ENCODE measurements around the gene TIGD1.
A peak's percentile ranks its signal among the peaks of the same experiment; 100 is the strongest.
"Not testable (repeated sequence)": the region's sequence is repeated elsewhere in the genome, so short reads cannot be mapped to it uniquely, and the experiment has no call there.

The TIGD1 gene

GRCh38 chr2:232538671-232539070 lies 11.7 kb downstream of the TIGD1 start:
- peak; percentile 63 to 87 (median 84) for DNase-seq

DNA sequence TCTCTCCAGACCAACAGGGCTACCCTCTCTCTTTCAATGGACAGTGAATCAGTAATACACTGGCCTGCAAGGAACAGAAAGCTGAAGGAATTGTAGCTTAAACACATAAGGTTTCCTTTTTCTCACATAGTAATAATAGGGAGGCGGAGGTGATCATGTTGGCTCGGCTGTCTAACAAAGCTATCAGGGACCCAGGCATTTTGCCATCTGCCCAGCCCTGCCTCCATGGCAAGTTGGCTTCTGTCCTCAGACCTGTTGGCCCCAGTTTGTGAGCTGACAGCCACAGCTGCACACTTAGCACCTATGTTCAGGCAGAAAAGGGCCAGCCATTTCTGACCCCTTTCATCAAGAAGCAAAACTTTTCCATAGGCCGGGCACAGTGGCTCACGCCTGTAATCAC lies 12.9 kb downstream of the TIGD1 start:
- no peak for DNase-seq

DNA sequence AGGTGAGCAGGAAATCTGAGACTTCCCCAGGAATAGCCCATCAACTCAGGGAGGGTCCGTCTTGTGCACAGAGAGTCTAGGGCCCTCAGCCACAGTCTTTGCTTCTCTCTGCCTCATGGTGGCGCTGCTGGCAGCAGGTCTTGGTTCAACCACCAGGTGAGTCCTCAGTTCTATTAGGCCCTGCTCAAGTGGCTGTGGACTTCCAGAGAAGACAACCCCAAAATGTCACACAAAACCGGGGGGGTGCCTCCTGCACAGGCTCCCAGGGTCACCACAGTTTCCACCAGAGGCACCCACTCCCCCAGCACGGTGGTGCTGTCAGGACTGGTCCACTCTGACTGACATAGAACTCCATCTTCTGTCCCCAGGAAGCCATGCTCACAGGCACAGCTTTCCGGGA lies 13.3 kb downstream of the TIGD1 start:
- DNase-seq, result no peak

DNA sequence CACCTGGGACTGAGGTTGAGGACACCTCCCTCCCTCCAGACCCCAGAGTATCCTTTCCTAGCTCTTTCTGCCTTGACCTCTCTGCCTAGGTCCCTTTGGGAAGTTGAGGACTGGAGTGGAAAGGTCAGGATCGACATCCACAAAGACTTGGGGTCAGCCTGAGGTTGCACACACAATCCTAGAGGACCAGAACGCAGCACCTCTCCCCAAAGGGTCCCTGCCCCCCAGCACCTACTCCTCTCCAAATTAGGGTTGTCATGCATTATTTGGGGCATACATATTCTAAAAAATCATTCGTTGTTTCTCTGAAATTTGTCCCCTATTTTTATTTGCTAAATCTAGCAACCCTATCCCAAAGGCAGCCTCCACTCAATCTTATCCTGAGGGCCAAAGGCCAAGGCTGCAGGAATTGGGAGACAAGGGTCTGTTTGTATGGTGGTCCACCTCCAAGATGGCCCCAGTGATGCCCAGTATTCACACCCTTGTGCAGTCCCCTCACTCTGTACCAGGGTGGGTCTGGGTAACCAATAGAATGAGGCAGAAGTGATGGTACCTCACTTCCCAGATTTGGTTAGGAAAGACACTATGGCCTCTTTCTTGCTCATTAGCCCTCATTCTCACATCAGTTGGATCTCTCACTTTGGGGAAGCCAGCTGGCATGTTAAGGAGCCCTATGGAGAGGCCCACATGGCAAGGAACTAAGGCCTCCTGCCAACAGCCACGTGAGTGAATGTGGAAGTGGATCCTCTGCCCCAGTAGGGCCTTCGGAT lies 14.4 kb downstream of the TIGD1 start:
- peak in 2 of 4 experiments; percentile 12 to 17 for DNase-seq

- DNase-seq, result no peak
Measured at GRCh38 chr2:232534940-232535651, 15.3 kb downstream of the TIGD1 start.

DNA sequence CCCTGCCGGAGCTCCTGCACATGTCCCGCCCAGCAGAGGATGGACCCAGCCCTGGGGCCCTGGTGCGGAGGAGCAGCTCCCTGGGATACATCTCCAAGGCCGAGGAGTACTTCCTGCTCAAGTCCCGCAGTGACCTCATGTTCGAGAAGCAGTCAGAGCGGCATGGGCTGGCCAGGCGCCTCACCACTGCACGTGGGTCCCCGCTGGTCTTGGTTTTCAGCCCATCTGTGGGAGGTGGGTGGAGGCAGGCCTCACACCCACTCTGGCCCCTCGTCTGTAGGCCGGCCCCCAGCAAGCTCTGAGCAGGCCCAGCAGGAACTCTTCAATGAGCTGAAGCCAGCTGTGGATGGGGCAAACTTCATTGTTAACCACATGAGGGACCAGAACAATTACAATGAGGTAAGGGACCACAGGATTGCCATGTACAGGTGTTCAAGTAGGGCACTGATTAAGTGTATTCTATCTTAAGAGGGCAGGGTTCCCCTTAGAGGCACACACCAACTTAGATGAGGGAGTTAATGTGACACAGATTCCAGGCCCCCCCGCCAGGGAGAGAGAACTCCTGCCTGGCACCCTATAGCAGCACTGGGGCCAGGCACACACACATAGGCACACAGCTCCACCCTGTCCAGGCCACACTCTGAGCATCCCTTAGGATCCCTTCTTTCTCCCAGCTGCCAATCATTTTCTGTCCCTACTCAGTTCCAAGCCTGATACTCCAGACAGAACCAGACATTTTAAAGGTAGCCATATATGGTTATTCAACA lies 16.2 kb downstream of the TIGD1 start:
- no peak for DNase-seq

DNA sequence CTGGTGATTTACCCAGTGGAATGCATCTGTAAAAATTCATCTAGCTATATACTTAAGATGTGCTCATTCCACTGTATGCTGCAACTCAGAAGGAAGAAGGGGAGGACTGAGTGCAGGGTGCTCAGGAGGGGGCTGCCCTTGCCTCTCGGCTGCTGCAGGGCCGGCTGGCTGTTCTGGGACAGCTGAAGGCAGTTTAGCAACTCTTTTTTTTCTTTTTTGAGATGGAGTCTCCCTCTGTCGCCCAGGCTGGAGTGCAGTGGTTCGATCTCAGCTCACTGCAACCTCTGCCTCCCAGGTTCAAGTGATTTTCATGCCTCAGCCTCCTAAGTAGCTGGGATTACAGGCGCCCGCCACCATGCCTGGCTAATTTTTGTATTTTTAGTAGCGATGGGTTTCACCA lies 17.5 kb downstream of the TIGD1 start:
- DNase-seq, result not testable (repeated sequence)

DNA sequence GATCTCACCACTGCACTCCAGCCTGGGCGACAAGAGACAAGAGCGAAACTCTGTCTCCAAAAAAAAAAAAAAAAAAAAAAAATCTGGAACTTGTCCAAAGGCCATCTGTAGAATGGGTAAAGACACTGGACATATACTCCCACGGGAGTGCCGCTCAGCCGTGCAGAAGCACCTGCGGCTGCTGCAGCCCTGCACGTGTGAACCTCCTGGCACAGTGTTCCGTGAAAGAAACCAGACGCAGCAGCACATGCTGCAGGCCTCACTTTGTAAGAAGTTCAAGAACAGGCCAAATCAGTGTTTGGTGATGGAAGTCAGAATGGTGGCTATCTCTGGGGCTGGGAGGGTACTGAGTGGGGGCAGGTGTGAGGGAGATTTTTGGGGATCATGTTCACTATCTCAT lies 17.9 kb downstream of the TIGD1 start:
- no peak for DNase-seq

DNA sequence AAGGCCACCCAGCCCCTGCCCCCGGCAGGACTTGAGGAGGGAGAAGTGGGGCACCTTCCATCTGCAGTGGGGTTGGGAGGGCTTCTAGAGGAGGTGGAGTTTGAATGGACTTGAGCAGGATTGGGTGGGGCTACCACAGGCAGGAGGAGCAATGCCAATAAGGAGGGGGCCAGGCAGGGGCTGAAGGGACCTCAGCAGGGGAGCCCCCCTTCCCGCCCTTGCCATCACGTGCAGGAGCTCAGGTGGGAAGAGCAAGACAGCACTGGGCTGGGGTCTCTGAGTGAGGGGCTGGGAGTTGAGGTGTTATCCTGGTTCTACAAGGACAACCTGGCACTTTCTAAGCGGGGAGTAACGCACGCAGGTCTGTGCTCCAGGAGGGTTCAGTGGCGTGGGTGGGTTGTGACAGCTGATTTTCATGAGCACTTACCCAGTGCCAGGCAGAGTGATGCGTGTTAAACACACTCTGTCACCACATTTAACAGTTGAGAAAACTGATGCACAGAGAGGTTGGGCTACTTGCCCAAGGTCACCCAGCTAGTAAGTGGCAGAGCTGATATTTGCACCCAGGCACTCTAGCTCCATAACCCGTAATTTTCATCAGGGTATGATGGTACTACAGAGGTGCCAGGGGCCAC lies 19.6 kb downstream of the TIGD1 start:
- no peak for DNase-seq

GRCh38 chr2:232529806-232530547 lies 20.4 kb downstream of the TIGD1 start:
- no peak for DNase-seq

DNA sequence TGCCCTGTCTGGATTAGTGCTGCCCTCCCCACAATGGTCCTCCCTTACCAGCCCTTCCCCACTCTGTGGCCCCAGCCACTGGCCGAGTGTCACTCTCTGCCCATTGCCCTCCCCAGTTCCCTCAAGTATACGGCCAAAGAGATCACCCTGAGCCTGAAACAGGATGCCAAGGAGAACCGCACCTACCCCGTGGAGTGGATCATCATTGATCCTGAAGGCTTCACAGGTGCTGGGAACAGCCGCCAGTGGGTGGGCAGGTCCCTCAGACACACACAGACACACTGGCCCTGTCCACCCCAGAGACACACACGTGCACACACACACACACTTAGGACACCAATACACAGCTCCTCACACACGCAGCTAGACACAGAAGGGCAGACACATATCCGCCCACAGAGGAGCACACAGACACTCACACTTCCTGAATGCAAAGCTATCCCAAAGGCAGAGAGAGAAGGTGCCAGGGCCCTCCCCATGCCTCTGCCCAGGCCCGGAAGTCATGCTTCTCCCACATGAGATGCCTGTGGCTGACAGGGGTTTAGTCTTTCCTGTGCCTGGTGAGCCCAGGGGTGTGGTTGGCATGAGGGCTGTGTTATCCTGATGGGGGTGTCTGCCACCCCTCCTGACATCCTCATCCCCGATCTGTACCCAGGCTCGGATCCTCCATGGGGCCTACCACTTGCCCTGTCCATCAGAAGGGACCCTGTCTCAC lies 21.5 kb downstream of the TIGD1 start:
- DNase-seq, result peak; percentile 31 to 68 (median 64)

DNA sequence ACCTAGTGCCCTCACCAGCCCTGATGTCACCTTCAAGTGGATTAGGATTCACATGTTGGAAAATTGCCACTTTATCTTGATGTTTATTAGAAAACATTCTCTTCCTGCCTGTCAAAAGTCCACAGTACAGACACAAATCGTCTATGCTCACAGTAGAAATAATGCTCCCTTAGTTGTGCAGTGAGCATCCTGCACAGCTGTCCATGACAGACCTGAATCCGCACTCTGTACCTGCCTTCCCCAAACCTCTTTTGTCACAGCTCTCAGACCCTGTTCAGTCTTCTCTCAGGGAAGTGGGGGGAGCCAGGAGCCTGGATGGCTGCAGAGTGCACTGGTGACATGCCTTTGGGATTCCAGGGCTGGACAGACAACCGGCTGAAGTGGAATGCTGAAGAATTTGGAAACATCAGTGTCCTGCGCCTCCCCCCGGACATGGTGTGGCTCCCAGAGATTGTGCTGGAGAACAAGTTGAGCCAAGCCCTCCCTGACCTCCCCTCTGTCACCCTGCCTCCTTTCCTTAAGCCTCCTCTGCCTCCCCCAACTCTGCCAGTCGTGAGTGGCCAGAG lies 22.4 kb downstream of the TIGD1 start:
- no peak for DNase-seq

DNA sequence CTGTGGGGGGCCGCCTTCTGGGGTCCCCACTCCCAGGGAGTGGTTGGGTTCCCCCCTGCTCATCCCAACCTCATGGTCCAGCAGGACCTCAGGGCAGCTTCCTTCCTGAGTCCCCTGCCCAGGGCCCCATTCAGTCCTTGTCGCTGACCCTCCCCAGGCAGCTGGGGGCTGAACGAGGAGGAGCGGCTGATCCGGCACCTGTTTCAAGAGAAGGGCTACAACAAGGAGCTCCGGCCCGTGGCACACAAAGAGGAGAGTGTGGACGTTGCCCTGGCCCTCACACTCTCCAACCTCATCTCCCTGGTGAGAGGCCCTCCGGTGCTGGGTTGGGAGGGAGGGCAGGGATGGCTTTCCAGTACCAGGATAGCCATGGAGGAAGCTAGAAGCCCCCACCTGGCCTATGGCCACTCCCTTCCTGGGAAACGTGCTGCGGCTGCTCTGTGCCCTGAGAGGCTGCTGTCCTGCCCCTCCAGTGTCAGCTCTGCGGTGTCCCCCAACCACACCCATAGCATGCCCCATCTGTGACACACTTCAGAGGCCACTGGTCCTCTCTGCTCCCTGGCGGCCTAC lies 23.9 kb downstream of the TIGD1 start:
- no peak for DNase-seq

DNA sequence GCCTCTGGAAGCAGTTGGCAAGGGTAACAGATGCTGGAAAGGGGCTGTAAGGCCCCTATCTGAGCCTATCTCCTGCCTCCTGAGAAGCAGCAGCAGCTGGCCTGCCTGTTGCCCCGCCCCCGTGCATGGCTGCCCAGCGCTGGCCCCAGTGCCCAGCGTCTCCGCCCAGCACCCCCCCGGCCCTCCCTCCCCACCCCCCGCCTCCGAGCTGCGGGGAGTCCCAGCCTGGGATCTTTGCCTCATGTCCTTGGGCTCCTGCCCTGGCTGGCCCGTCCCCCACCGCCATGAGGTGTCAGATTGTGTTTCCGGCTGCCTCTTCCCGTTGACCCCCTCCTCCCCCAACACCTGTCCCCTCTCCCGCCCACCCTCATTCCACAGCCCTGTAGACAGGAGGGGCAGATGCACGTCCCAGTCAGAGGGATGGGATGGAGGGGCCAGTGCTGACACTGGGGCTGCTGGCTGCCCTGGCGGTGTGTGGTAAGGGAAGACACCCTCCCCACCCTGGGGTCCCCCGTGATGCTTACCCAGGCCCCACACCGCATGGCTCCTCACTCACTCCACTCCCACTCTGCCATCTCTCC lies 24.5 kb downstream of the TIGD1 start, which contains the start of gene CHRND:
TSS of gene CHRND (plus strand) at position 370 of the 581 bp plus-strand sequence. CDS start at position 426, 56 bp downstream.
- no peak for DNase-seq

- DNase-seq, result no peak
Measured at GRCh38 chr2:232525199-232525598, 25.2 kb downstream of the TIGD1 start.

DNA sequence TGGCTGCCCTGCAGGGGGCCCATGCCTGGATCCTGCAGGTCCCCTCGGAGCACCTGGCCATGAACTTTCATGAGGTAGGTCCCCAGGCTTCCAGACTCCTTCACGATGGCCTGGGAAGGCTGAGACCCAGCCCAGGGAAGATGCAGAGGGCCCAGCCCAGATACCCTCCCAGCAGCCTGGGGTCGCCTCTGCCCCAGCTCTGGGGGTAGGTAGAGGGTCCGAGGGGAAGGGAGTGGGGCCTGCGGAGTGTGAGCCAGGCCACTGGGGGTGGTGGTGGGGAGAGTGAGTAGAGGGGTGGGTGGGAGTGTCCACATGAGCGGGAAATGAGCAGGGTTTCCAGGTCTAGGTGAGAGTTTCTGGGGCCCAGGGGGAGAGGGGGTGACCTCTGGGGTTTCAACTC lies 25.6 kb downstream of the TIGD1 start:
- no peak for DNase-seq

DNA sequence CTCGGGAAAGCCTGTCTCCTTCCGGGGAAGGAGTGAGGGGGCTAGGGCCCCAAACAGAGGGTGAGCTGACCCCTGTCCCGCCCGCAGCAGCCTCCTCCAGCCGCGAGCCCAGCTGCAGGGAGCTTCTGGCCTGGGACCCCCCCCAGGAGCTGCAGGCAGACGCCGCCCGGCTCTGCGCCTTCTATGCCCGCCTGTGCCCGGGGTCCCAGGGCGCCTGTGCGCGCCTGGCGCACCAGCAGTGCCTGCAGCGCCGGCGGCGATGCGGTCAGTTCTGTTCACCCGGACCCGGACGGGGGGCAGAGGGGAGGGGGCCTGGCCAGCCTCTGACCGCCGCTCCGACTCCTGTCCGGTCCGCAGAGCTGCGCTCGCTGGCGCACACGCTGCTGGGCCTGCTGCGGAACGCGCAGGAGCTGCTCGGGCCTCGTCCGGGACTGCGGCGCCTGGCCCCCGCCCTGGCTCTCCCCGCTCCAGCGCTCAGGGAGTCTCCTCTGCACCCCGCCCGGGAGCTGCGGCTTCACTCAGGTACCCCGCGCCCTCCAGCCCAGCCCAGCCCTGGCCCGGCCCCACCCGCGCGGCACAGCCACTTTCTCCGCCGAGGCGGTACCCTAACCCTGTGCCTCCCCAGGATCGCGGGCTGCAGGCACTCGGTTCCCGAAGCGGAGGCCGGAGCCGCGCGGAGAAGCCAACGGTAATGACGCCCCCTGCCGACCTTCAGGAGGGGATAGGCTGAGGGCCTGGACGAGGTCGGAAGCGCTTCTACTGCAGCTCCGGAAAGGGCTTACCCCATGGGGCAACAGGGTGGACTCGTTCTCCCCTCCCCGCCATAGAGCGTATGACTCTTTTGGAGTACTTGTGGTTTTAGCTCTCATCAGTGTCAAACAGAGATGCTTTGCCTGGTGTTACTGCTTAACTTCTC lies 26.4 kb downstream of the TIGD1 start:
- DNase-seq, result peak; percentile 13 to 61 (median 38)

- no peak for DNase-seq
Measured at GRCh38 chr2:232523402-232523681, 27.0 kb downstream of the TIGD1 start.
